Gastroesophageal sphincter (tissue), 3 donors: ENCODE results near the gene FAM163B.

Experiments used
- POLR2A ChIP-seq, 2 donors: fragments of 450-650 bp; IDR thresholded peaks; one replicate each; pipeline ENCODE4 v1.6.1; 2017; ENCODE audit warnings: antibody characterized with exemption in 2 of 2, mild to moderate bottlenecking in 2 of 2, moderate library complexity in 1 of 2
- POLR2AphosphoS5 ChIP-seq: sonication (generic); formaldehyde crosslinking; IDR thresholded peaks from one replicate; pipeline ENCODE4 v1.6.1; 2017; ENCODE audit warnings: antibody characterized with exemption
- TF ChIP-seq, protein P1 (sequence below), 4 experiments: fragments of 200-600 bp in 2 of 4; fragments of 450-650 bp in 2 of 4; sonication (generic) in 1 of 4; IDR thresholded peaks; one replicate each; pipeline ENCODE4 v1.5.1; 2017 to 2019; ENCODE audit warnings: antibody characterized with exemption in 4 of 4, mild to moderate bottlenecking in 2 of 4, moderate library complexity in 2 of 4

DNA sequence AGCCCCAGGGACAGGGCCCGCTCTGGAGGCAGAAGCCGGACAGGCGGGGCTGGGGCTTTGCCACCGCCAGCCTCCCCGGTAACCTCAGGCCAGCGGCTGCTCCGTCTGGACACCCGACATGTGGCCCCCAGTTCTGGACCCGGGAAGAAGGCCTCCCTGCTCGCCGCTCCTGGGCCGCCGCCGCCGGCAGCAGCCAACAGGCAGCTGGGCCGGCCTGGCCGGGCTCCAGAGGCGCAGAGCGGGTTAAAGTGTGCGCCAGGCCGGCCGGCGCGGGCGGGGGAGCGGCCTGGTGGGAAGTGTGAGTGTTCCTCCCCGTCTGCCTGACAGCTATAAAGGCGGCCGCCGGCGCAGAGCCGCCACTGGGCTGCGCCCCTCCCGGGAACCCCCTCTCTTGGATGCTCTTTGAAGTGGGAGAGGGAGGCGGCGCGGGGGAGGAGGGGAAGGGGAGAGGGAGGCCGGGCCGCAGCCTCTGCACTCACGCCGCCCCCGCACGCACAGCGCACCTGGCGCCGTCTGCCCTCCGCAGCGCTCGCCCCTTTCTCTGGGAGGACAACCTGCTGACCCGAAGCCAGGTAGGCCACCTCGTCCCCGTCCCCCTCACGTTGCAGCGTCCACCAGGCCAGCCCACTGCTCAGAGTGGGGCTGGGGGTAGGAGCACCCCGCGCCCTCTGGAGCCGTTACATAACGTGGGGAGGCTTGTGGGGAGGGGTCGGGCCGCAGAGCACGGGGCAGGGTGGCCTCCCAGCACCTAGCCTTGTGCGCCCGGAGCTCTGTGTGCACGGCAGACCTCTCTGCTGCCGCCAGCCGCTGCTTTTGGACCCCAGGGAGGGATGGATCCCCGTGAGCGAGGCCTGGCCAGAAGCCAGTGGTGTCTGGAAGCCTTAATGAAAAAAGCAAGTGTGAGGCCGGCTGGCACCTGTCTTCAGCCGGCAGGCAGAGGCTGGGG lies 74.6 kb downstream of the FAM163B start, which contains the start of gene ADAMTSL2:
- no peak for TF ChIP-seq POLR2A (IDR thresholded peaks at IDR 0.05)
- TF ChIP-seq, protein P1, sequence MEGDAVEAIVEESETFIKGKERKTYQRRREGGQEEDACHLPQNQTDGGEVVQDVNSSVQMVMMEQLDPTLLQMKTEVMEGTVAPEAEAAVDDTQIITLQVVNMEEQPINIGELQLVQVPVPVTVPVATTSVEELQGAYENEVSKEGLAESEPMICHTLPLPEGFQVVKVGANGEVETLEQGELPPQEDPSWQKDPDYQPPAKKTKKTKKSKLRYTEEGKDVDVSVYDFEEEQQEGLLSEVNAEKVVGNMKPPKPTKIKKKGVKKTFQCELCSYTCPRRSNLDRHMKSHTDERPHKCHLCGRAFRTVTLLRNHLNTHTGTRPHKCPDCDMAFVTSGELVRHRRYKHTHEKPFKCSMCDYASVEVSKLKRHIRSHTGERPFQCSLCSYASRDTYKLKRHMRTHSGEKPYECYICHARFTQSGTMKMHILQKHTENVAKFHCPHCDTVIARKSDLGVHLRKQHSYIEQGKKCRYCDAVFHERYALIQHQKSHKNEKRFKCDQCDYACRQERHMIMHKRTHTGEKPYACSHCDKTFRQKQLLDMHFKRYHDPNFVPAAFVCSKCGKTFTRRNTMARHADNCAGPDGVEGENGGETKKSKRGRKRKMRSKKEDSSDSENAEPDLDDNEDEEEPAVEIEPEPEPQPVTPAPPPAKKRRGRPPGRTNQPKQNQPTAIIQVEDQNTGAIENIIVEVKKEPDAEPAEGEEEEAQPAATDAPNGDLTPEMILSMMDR (IDR thresholded peaks at IDR 0.05), result no peak
- TF ChIP-seq POLR2AphosphoS5, result peak; percentile 12
